ENCODE measurements around the gene MARCKS.

DNA sequence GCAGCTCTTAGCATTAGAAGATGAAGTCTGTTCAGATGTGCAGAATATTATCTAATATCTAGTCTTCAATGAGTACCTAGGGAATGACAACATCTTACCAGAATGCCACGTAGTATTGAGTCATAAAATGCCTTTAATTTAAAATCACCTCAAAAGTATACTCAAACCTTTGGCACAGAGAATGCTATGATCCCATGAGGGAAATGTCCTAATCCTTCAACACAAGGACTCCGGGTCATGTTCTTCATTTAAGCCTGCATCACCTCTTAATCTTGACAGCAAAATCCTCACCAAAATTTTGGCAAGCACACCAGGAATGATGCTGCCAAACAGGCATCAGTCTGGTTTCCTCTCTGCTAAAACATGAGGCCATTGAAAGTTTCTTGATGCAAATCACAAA is 23.6 kb upstream of the MARCKS start:
- TF ChIP-seq FOS (IDR thresholded peaks at IDR 0.05; ENCODE audit: borderline replicate concordance, insufficient read depth, low read length) (no peak), POLR2AphosphoS5 (IDR thresholded peaks at IDR 0.05; ENCODE audit: insufficient read depth, low read depth, low read length) (no peak), POLR2A (IDR thresholded peaks at IDR 0.05; ENCODE audit: low read depth, low read length) (no peak), EZH2 (IDR thresholded peaks at IDR 0.05; ENCODE audit: borderline replicate concordance, low read depth, low read length, severe bottlenecking) (no peak), MYC (IDR thresholded peaks at IDR 0.05; ENCODE audit: low read depth, low read length) (no peak), GATA2 (IDR thresholded peaks at IDR 0.05; ENCODE audit: insufficient read depth, insufficient read length, low read depth, low read length) (no peak), JUN (IDR thresholded peaks at IDR 0.05; ENCODE audit: borderline replicate concordance, insufficient read depth, insufficient read length, low read depth) (no peak)
- TF ChIP-seq, protein P1, sequence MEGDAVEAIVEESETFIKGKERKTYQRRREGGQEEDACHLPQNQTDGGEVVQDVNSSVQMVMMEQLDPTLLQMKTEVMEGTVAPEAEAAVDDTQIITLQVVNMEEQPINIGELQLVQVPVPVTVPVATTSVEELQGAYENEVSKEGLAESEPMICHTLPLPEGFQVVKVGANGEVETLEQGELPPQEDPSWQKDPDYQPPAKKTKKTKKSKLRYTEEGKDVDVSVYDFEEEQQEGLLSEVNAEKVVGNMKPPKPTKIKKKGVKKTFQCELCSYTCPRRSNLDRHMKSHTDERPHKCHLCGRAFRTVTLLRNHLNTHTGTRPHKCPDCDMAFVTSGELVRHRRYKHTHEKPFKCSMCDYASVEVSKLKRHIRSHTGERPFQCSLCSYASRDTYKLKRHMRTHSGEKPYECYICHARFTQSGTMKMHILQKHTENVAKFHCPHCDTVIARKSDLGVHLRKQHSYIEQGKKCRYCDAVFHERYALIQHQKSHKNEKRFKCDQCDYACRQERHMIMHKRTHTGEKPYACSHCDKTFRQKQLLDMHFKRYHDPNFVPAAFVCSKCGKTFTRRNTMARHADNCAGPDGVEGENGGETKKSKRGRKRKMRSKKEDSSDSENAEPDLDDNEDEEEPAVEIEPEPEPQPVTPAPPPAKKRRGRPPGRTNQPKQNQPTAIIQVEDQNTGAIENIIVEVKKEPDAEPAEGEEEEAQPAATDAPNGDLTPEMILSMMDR (IDR thresholded peaks at IDR 0.05; ENCODE audit: extremely low read depth in 1 of 2, insufficient read depth in 1 of 2, low read depth in 1 of 2, low read length in 2 of 2) = no peak
- TF ChIP-seq, protein P2, sequence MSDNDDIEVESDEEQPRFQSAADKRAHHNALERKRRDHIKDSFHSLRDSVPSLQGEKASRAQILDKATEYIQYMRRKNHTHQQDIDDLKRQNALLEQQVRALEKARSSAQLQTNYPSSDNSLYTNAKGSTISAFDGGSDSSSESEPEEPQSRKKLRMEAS (IDR thresholded peaks at IDR 0.05; ENCODE audit: insufficient read depth, insufficient read length) = no peak

Measured in endothelial cell of umbilical vein (primary cell).